Aortic smooth muscle cell (primary cell): Measurements from ENCODE around the gene DAPL1. TPM values are rescaled to one million over a fixed set of nuclear protein-coding genes. Genes with fewer than 3 reads are reported as not detected.

Source experiments
- total RNA-seq: library from RNA; depleted of rRNA; stranded (reverse); fragments of >200 nt; gene quantifications from 2 replicates; pipeline ENCODE4 v1.2.3, GENCODE V29; 2014

The DAPL1 gene, protein sequence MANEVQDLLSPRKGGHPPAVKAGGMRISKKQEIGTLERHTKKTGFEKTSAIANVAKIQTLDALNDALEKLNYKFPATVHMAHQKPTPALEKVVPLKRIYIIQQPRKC
- not detected in 2 replicates for total RNA-seq

DNA sequence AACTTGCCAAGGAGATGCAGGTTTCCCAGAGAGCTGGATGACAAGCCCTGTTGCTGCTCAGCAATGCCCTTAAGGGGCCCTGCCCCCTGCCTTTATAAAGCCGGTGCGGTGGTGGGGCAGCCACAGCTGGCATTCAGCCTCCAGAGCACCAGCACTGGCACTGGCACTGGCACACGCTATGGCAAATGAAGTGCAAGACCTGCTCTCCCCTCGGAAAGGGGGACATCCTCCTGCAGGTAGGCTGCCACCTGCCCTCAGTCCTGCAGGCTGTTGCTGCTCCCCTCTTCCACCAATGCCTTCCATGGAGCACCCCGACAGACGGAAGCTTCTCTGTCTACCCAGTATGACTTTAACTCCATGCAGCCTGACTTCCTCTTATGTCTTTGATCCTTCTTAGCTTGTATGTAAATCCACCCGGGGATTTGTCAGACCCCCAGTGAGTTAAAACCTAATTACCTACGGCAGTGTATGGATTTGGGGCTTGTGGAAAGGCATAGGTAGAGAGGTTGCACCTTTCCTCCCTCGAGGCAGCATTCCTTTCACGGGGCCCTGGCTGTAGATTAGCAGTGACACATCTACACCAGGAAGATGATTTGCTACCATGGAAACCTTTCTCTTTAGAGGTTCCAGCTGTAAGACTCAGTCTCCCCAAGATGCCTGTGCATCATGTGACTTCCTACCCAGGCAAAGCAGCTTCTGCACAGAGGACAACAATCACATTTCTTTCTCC, at the start of gene DAPL1:
Gene DAPL1, plus strand, starts transcription at position 123 of the 730 bp plus-strand sequence. Its CDS starts 56 bp downstream, at position 179.

Other genes starting within 250 kb of the DAPL1 start
- 27.1 and 46.6 TPM in 2 replicates for gene TANC1, start 173.3 kb downstream of the DAPL1 start, total RNA-seq